Measurements from ENCODE around the gene NINJ2. TPM values are rescaled to one million over a fixed set of nuclear protein-coding genes. Genes with fewer than 3 reads are reported as not detected.
A peak's percentile ranks its signal among the peaks of the same experiment; 100 is the strongest.

Gene NINJ2
- total RNA-seq, 2 donors from 2014 or later: 0.78 to 5.6 TPM

GRCh38 chr12:587132-588023, 75.9 kb downstream of the NINJ2 start:
- TF ChIP-seq CTCF (IDR thresholded peaks at IDR 0.05) (no peak), POLR2A (IDR thresholded peaks at IDR 0.05) (no peak)
- no peak for DNase-seq
- WGBS, 2 donors: 78 to 90% methylated on average over 7 to 18 of the region's 18 CpGs

GRCh38 chr12:586318-587071, 76.8 kb downstream of the NINJ2 start:
- no peaks in the 10 kb centered on the region for H3K36me3 ChIP-seq (replicated peaks in 1 of 2; ENCODE audit: insufficient read depth in 1 of 2, low read depth in 2 of 2)
- no peak overlapping the region for H3K4me3 ChIP-seq
- peaks cover 13% of the 10 kb centered on the region for H3K4me1 ChIP-seq
- intact Hi-C loops (cut with DNase I): loop anchor here (10.0 kb wide), 1 partner anchor 158 kb away; no protein-coding TSS in a partner anchor
- no peak overlapping the region for H3K27ac ChIP-seq
- TF ChIP-seq CTCF (IDR thresholded peaks at IDR 0.05) (no peak), POLR2A (IDR thresholded peaks at IDR 0.05) (no peak)
- ATAC-seq: no peak
- DNase-seq: no peak
- H3K27me3 ChIP-seq: no peaks in the 10 kb centered on the region
- WGBS, 2 donors: 86 to 93% methylated on average over 12 to 16 of the region's 16 CpGs
- H3K9me3 ChIP-seq: no peaks in the 10 kb centered on the region

More at GRCh38 chr12:587132-588023, 75.9 kb downstream of the NINJ2 start:
- no peaks in the 10 kb centered on the region for H3K9me3 ChIP-seq
- ATAC-seq: no peak
- no peak overlapping the region for H3K4me3 ChIP-seq
- peaks cover 21% of the 10 kb centered on the region for H3K4me1 ChIP-seq
- H3K36me3 ChIP-seq (replicated peaks in 1 of 2; ENCODE audit: insufficient read depth in 1 of 2, low read depth in 2 of 2): no peaks in the 10 kb centered on the region
- no peaks in the 10 kb centered on the region for H3K27me3 ChIP-seq
- intact Hi-C loops (cut with DNase I): loop anchor here (10.0 kb wide), 1 partner anchor 157 kb away; no protein-coding TSS in a partner anchor
- H3K27ac ChIP-seq: no peak overlapping the region

GRCh38 chr12:585062-586061, 77.9 kb downstream of the NINJ2 start:
- TF ChIP-seq POLR2A (IDR thresholded peaks at IDR 0.05) (no peak), CTCF (IDR thresholded peaks at IDR 0.05) (no peak)
- Histone ChIP-seq H3K4me3 (no peak overlapping the region), H3K27me3 (no peaks in the 10 kb centered on the region), H3K27ac (no peak overlapping the region), H3K36me3 (replicated peaks in 1 of 2; ENCODE audit: insufficient read depth in 1 of 2, low read depth in 2 of 2) (no peaks in the 10 kb centered on the region), H3K4me1 (peaks cover 4% of the 10 kb centered on the region), H3K9me3 (no peaks in the 10 kb centered on the region)
- WGBS, 2 donors: 73 to 81% methylated on average over 29 to 30 of the region's 30 CpGs
- DNase-seq (no peak), ATAC-seq (no peak)
- intact Hi-C loops (cut with DNase I): loop anchor here (10.0 kb wide), 1 partner anchor 159 kb away; no protein-coding TSS in a partner anchor

GRCh38 chr12:583251-583869, 79.9 kb downstream of the NINJ2 start:
- DNase-seq (peak in 1 of 4 donors; percentile 46), ATAC-seq (peak; percentile 18)
- Histone ChIP-seq H3K4me1 (peaks cover 11% of the 10 kb centered on the region), H3K4me3 (no peak overlapping the region), H3K36me3 (replicated peaks in 1 of 2; ENCODE audit: insufficient read depth in 1 of 2, low read depth in 2 of 2) (no peaks in the 10 kb centered on the region), H3K27ac (no peak overlapping the region), H3K27me3 (no peaks in the 10 kb centered on the region), H3K9me3 (no peaks in the 10 kb centered on the region)
- WGBS, 2 donors: 43 to 62% methylated on average over 12 to 13 of the region's 13 CpGs
- intact Hi-C loops (cut with DNase I): loop anchor here (10.0 kb wide), 1 partner anchor 161 kb away; no protein-coding TSS in a partner anchor
- no peak for TF ChIP-seq POLR2A (IDR thresholded peaks at IDR 0.05)
- TF ChIP-seq CTCF (IDR thresholded peaks at IDR 0.05): no peak

All from body of pancreas (tissue), 4 donors.